Activated T-cell treated with anti-CD3 and anti-CD28 coated beads, Interleukin-2, amount 50 U/mL, for 72 hours (primary cell): ENCODE measurements around the gene ACVR1. TPM values are rescaled to one million over a fixed set of nuclear protein-coding genes. Genes with fewer than 3 reads are reported as not detected.
"Not testable (repeated sequence)": the region's sequence is repeated elsewhere in the genome, so short reads cannot be mapped to it uniquely, and the experiment has no call there.

Experiments
- ATAC-seq, 2 donors: fragments of 150-1000 bp; cut with Tn5 transposase; replicated peaks in 1 of 2; 2 replicates each; pipeline ENCODE4 v1.10.0; 2021; ENCODE audit warnings: moderate library complexity in 2 of 2, mild to moderate bottlenecking in 1 of 2
- DNase-seq, 2 donors: peaks; one replicate each; pipeline ENCODE4 v3.0.0; 2021 to 2022; ENCODE audit warnings: mixed read lengths in 1 of 2
- H3K27ac Mint-ChIP-seq: one replicate; pipeline ENCODE4 v1.8.0; 2022; ENCODE audit warnings: mild to moderate bottlenecking, moderate library complexity, mixed read lengths
- H3K27me3 Mint-ChIP-seq: one replicate; pipeline ENCODE4 v1.8.0; 2022; ENCODE audit warnings: low read depth, mixed read lengths
- H3K36me3 Mint-ChIP-seq, 2 donors: one replicate each; pipeline ENCODE4 v1.8.0; 2022; ENCODE audit warnings: mixed read lengths in 2 of 2, mild to moderate bottlenecking in 1 of 2; ENCODE audit not compliant: insufficient read depth in 2 of 2
- H3K4me1 Mint-ChIP-seq: one replicate; pipeline ENCODE4 v1.8.0; 2022; ENCODE audit warnings: low read depth, mixed read lengths
- H3K4me3 Mint-ChIP-seq, 2 donors: one replicate each; pipeline ENCODE4 v1.8.0; 2022; ENCODE audit warnings: mild to moderate bottlenecking in 2 of 2, mixed read lengths in 2 of 2, moderate library complexity in 2 of 2
- H3K9me3 Mint-ChIP-seq, 2 donors: one replicate each; pipeline ENCODE4 v1.8.0; 2022; ENCODE audit warnings: mixed read lengths in 2 of 2
- total RNA-seq, 2 donors: library from RNA; stranded (reverse); gene quantifications; one replicate each; pipeline ENCODE4 v1.2.3, GENCODE V29; 2022

ACVR1 gene
- total RNA-seq, 2 donors from 2014 or later: 28.3 to 29.7 TPM

DNA sequence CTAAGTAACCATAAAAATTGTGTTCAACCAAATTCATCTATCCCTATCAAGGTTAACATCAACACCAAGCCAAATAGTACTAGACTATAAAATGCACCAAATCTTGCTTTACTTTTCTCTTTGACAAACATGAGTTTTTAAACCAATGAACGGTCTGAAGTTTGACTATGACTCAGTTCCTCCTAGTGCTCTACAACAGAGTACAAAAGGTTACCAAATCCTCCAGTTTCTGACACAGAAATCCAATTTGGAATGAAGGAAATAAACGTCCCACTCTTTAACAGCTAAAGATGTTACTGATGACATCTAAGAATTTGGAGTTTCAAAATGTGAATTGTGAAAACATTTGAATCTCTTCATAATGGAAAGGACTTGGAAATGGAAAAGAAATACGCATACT is 11.8 kb upstream of the ACVR1 start:
- Mint-ChIP-seq H3K4me3 (no peak overlapping the region), H3K9me3 (peaks cover 0 to 1% of the 10 kb centered on the region in 2 donors), H3K36me3 (peaks cover 2 to 6% of the 10 kb centered on the region in 2 donors), H3K4me1 (peaks cover 43% of the 10 kb centered on the region), H3K27ac (no peak overlapping the region), H3K27me3 (no peaks in the 10 kb centered on the region)
- ATAC-seq (no peak), DNase-seq (no peak)

GRCh38 chr2:157884533-157884932 is 8.4 kb upstream of the ACVR1 start:
- DNase-seq, H3K27me3 Mint-ChIP-seq, H3K4me3 Mint-ChIP-seq, H3K27ac Mint-ChIP-seq, ATAC-seq, H3K9me3 Mint-ChIP-seq, H3K36me3 Mint-ChIP-seq: not testable (repeated sequence)
- peaks cover 18% of the 10 kb centered on the region for H3K4me1 Mint-ChIP-seq

DNA sequence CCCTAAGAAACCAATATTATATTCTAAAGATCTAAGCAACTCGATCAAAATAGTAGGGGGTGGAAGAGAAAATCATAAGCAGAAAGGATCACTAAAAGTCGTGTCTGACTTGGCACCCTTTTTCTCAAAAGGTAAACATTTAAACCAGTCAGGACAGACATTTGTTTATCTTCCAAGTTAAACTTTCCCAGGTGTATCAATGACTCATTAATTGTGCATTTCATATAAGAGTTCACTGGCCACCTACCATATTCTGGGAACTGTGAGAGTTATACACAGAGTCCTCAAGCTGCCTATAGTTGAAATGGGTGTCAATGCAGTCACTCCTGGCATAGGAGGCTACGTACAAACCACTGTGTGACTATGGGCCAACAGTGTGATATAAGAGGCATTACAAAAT is 4.8 kb upstream of the ACVR1 start:
- Mint-ChIP-seq H3K27ac (no peak overlapping the region), H3K9me3 (peaks cover 0 to 1% of the 10 kb centered on the region in 2 donors), H3K36me3 (peaks cover 0 to 8% of the 10 kb centered on the region in 2 donors), H3K27me3 (no peaks in the 10 kb centered on the region), H3K4me1 (peaks cover 33% of the 10 kb centered on the region), H3K4me3 (no peak overlapping the region)
- ATAC-seq (no peak), DNase-seq (no peak)

GRCh38 chr2:157877761-157878400 is 1.8 kb upstream of the ACVR1 start:
- Mint-ChIP-seq H3K9me3 (no peaks in the 10 kb centered on the region), H3K27ac (no peak overlapping the region), H3K4me1 (peaks cover 50% of the 10 kb centered on the region), H3K4me3 (peak overlapping the region; percentile 76 to 95), H3K36me3 (peaks cover 5 to 7% of the 10 kb centered on the region in 2 donors), H3K27me3 (no peaks in the 10 kb centered on the region)
- ATAC-seq: no peak
- no peak for DNase-seq

DNA sequence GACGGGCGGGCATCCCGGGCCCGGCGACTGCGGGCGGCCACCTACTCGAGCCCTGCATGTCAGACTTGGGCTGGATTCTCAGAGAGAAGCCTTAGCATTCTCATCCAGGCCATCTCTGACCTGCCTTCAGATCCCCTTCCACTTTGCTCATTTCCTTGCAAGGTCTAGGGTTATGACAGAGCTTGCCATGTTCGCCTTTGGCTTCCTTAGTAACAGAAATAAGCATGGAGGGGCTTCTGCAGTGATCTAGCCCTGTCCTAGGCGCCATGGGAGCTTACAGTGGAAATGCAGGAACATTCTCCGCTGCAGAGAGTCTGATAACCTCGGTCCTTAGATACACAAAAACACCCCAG is 632 bp upstream of the ACVR1 start:
- Mint-ChIP-seq H3K36me3 (peaks cover 5 to 7% of the 10 kb centered on the region in 2 donors), H3K27ac (peak overlapping the region; percentile 45), H3K4me3 (peak overlapping the region; percentile 76 to 95), H3K4me1 (peaks cover 61% of the 10 kb centered on the region), H3K27me3 (no peaks in the 10 kb centered on the region), H3K9me3 (no peaks in the 10 kb centered on the region)
- no peak for ATAC-seq
- no peak for DNase-seq

GRCh38 chr2:157875641-157876065 is 477 bp downstream of the ACVR1 start:
- peak; percentile 73 to 75 for ATAC-seq
- no peaks in the 10 kb centered on the region for H3K9me3 Mint-ChIP-seq
- H3K27ac Mint-ChIP-seq: no peak overlapping the region
- peak; percentile 78 to 81 for DNase-seq
- peaks cover 72% of the 10 kb centered on the region for H3K4me1 Mint-ChIP-seq
- H3K4me3 Mint-ChIP-seq: peak overlapping the region; percentile 88 to 92
- H3K27me3 Mint-ChIP-seq: no peaks in the 10 kb centered on the region
- peaks cover 5 to 7% of the 10 kb centered on the region in 2 donors for H3K36me3 Mint-ChIP-seq

DNA sequence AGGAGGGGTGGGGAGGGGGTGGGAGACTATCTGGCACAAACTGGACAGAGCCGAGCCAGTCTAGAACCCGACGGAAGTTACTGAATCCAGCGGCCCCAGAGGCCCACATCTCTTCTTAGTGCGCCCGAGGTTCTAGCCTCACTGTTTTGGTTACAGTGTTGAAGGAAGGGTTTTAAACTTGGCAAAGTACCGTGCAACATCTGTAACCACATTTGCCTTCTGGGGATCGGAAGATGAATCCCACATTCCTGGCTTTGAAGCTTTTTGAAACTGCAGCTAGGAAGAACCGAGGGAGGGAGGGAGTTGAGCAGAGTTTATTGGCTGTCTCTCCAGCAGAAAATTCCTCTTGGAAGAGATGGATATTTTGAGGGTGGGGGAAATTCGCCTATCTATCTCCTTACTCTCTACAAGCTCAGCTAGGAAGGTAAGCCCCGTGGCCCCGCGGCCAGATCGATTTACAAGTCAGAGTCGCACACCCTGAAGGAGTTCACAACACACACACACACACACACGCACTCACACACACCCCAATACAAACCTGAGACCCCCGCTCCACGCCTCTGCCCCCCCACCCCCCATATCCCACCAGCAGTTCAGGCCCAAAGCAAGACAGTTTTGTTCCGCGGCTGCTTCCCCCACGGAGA is 1.0 kb downstream of the ACVR1 start:
- no peak for DNase-seq
- H3K27ac Mint-ChIP-seq: peak overlapping the region; percentile 96
- H3K4me3 Mint-ChIP-seq: peak overlapping the region; percentile 88 to 92
- no peaks in the 10 kb centered on the region for H3K27me3 Mint-ChIP-seq
- no peak for ATAC-seq
- H3K36me3 Mint-ChIP-seq: peaks cover 5 to 7% of the 10 kb centered on the region in 2 donors
- H3K4me1 Mint-ChIP-seq: peaks cover 74% of the 10 kb centered on the region
- H3K9me3 Mint-ChIP-seq: no peaks in the 10 kb centered on the region

DNA sequence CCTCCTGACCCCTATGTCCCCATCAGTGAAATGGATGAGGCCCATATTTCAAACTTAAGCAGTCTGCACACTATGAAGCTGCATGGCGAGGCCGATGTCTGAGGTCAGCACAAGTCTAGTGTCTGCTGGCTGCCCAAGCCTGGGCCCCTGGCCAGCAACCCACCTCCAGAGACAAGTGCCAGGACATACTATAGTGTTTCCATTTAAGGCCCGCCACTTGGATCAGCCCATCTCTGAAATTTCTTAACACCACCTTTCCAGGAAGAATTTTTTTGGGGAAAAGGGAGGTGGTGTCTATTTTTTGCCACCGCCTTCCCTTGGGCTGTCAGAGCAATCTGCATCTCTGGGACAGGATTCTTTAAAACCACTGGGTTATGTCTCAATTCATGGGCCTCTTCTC is 1.8 kb downstream of the ACVR1 start:
- ATAC-seq: no peak

DNA sequence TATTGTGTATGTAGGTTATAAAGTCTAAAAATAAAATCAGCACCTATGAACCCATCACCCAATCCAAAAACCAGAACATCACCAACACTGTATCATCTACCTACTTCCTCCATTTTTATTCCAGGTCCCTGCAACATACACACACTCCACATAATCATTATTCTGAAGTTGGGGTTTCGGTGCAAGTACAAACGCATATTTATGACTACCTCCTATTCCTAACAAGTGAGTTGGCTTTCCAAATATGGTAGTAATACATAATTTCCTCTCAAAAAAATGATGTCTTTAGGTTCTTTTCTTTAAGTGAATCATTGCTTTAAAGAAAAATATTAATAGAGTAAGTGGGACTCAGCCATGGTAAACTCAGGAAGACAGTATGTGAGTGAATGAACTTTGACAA is 3.3 kb downstream of the ACVR1 start:
- H3K4me1 Mint-ChIP-seq: peaks cover 79% of the 10 kb centered on the region
- H3K27me3 Mint-ChIP-seq: no peaks in the 10 kb centered on the region
- peaks cover 4 to 5% of the 10 kb centered on the region in 2 donors for H3K36me3 Mint-ChIP-seq
- H3K9me3 Mint-ChIP-seq: no peaks in the 10 kb centered on the region
- peak overlapping the region; percentile 88 to 92 for H3K4me3 Mint-ChIP-seq
- no peak overlapping the region for H3K27ac Mint-ChIP-seq
- no peak for DNase-seq
- no peak for ATAC-seq

More for the DNA sequence above, 1.8 kb downstream of the ACVR1 start:
- Mint-ChIP-seq H3K4me3 (peak overlapping the region; percentile 88 to 92), H3K27ac (peak overlapping the region; percentile 96), H3K27me3 (no peaks in the 10 kb centered on the region), H3K36me3 (peaks cover 5 to 7% of the 10 kb centered on the region in 2 donors), H3K4me1 (peaks cover 79% of the 10 kb centered on the region), H3K9me3 (no peaks in the 10 kb centered on the region)
- DNase-seq: no peak

GRCh38 chr2:157871415-157871814 is 4.7 kb downstream of the ACVR1 start:
- Mint-ChIP-seq H3K4me3 (peak overlapping the region in 1 of 2 donors; percentile 38), H3K9me3 (peaks cover 0 to 3% of the 10 kb centered on the region in 2 donors), H3K4me1 (peaks cover 84% of the 10 kb centered on the region), H3K36me3 (peaks cover 7 to 8% of the 10 kb centered on the region in 2 donors), H3K27ac (peak overlapping the region; percentile 14), H3K27me3 (no peaks in the 10 kb centered on the region)
- ATAC-seq (no peak), DNase-seq (no peak)

- ATAC-seq (peak; percentile 41 to 43), DNase-seq (no peak)
- no peaks in the 10 kb centered on the region for H3K27me3 Mint-ChIP-seq
- peaks cover 96% of the 10 kb centered on the region for H3K4me1 Mint-ChIP-seq
- H3K27ac Mint-ChIP-seq: peak overlapping the region; percentile 78
- peak overlapping the region; percentile 2 to 66 for H3K4me3 Mint-ChIP-seq
- peaks cover 0 to 3% of the 10 kb centered on the region in 2 donors for H3K9me3 Mint-ChIP-seq
- H3K36me3 Mint-ChIP-seq: peaks cover 7 to 18% of the 10 kb centered on the region in 2 donors
Measured at GRCh38 chr2:157868993-157869392, 7.1 kb downstream of the ACVR1 start.

DNA sequence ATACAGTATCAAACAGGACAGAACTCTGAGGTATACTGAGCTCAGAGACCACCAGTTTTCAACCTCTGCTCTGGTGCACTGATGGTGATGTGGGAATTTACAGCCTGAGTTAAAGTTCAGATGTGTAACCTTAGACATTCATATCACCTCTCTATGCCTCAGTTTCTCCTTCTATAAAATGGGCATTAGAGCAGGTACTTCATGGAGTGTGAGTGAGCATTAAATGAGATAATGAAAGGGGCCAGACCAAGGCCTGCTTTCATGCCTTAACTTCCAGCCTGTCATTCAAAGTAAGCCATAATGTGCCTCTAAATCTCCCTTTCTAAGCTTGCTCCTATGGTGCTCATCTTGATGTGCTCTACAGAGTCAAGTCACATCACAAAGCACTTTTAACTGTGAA is 8.4 kb downstream of the ACVR1 start:
- H3K4me1 Mint-ChIP-seq: peaks cover 91% of the 10 kb centered on the region
- H3K27ac Mint-ChIP-seq: no peak overlapping the region
- H3K27me3 Mint-ChIP-seq: no peaks in the 10 kb centered on the region
- peaks cover 0 to 3% of the 10 kb centered on the region in 2 donors for H3K9me3 Mint-ChIP-seq
- H3K4me3 Mint-ChIP-seq: no peak overlapping the region
- ATAC-seq: no peak
- no peak for DNase-seq
- H3K36me3 Mint-ChIP-seq: peaks cover 7 to 18% of the 10 kb centered on the region in 2 donors

- DNase-seq (no peak), ATAC-seq (no peak)
- Mint-ChIP-seq H3K9me3 (peaks cover 0 to 3% of the 10 kb centered on the region in 2 donors), H3K27me3 (no peaks in the 10 kb centered on the region), H3K4me3 (peak overlapping the region; percentile 1 to 5), H3K36me3 (peaks cover 7 to 18% of the 10 kb centered on the region in 2 donors), H3K4me1 (peaks cover 83% of the 10 kb centered on the region), H3K27ac (peak overlapping the region; percentile 1)
Measured at GRCh38 chr2:157866666-157867642, 9.2 kb downstream of the ACVR1 start.
